Esophagus squamous epithelium (tissue), 4 donors: ENCODE measurements around the gene MRPS6.

Experiments used
- POLR2A ChIP-seq, 4 donors: fragments of 450-650 bp; IDR thresholded peaks; one replicate each; pipeline ENCODE4 v1.6.1; 2017; ENCODE audit warnings: antibody characterized with exemption in 4 of 4, mild to moderate bottlenecking in 4 of 4, moderate library complexity in 3 of 4
- TF ChIP-seq, protein P1 (sequence below), 6 experiments: fragments of 450-650 bp in 4 of 6; fragments of 200-600 bp in 2 of 6; sonication (generic) in 2 of 6; IDR thresholded peaks; one replicate each; pipeline ENCODE4 v1.5.1; 2016 to 2019; ENCODE audit warnings: antibody characterized with exemption in 6 of 6, mild to moderate bottlenecking in 4 of 6, moderate library complexity in 4 of 6

DNA sequence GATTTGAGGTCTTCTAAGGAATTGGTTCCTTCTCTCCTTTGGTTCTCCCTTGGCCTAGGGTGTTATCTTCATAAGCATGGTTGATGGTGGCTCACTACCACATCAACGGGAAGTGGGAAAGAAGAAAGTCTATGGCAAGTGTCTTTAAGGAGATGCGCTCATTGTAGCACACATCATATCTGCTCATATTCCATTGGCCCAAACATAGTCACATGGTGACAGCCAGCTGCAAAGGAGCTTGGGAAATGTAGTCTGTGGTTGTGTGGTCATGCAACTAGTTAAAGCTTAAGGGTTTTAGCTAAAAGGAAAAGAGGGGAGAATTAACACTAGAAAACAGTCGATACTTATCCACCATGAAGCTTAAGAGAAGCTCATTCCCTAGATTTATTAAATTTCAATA lies 11.4 kb upstream of the MRPS6 start:
- TF ChIP-seq, protein P1, sequence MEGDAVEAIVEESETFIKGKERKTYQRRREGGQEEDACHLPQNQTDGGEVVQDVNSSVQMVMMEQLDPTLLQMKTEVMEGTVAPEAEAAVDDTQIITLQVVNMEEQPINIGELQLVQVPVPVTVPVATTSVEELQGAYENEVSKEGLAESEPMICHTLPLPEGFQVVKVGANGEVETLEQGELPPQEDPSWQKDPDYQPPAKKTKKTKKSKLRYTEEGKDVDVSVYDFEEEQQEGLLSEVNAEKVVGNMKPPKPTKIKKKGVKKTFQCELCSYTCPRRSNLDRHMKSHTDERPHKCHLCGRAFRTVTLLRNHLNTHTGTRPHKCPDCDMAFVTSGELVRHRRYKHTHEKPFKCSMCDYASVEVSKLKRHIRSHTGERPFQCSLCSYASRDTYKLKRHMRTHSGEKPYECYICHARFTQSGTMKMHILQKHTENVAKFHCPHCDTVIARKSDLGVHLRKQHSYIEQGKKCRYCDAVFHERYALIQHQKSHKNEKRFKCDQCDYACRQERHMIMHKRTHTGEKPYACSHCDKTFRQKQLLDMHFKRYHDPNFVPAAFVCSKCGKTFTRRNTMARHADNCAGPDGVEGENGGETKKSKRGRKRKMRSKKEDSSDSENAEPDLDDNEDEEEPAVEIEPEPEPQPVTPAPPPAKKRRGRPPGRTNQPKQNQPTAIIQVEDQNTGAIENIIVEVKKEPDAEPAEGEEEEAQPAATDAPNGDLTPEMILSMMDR (IDR thresholded peaks at IDR 0.05): no peak
- no peak for TF ChIP-seq POLR2A (IDR thresholded peaks at IDR 0.05)
